ENCODE data around the gene SEMA4D.

SEMA4D gene

GRCh38 chr9:89363921-89364665 is 133.8 kb downstream of the SEMA4D start:
- no peak overlapping the region for H3K9ac ChIP-seq (ENCODE audit: low read depth, low read length, poor library complexity, severe bottlenecking)
- H4K20me1 ChIP-seq (ENCODE audit: insufficient read depth, low read length, poor library complexity, severe bottlenecking) = no peaks in the 10 kb centered on the region
- no peaks in the 10 kb centered on the region for H3K79me2 ChIP-seq (ENCODE audit: insufficient read depth, low read length)
- H3K36me3 ChIP-seq (ENCODE audit: insufficient read depth, low read length) = peaks cover 37% of the 10 kb centered on the region; the same call in 1 of the 2 replicates
- H3K4me1 ChIP-seq (ENCODE audit: insufficient read depth, low read length, poor library complexity, severe bottlenecking) = peaks cover 11% of the 10 kb centered on the region
- no peak overlapping the region for H3K4me3 ChIP-seq (ENCODE audit: low read length, poor library complexity, severe bottlenecking)
- H3K9me3 ChIP-seq (ENCODE audit: insufficient read depth, low read depth, low read length) = no peaks in the 10 kb centered on the region
- no peak overlapping the region for H3K4me2 ChIP-seq (ENCODE audit: low read depth, low read length, poor library complexity, severe bottlenecking)
- H3K27me3 ChIP-seq (ENCODE audit: insufficient read depth, low read length, poor library complexity, severe bottlenecking) = no peaks in the 10 kb centered on the region
- no peaks in the 10 kb centered on the region for H3F3A ChIP-seq (ENCODE audit: low read depth)
- no peak for TF ChIP-seq EZH2phosphoT487 (IDR thresholded peaks at IDR 0.05; ENCODE audit: borderline replicate concordance)
- TF ChIP-seq, protein P1, sequence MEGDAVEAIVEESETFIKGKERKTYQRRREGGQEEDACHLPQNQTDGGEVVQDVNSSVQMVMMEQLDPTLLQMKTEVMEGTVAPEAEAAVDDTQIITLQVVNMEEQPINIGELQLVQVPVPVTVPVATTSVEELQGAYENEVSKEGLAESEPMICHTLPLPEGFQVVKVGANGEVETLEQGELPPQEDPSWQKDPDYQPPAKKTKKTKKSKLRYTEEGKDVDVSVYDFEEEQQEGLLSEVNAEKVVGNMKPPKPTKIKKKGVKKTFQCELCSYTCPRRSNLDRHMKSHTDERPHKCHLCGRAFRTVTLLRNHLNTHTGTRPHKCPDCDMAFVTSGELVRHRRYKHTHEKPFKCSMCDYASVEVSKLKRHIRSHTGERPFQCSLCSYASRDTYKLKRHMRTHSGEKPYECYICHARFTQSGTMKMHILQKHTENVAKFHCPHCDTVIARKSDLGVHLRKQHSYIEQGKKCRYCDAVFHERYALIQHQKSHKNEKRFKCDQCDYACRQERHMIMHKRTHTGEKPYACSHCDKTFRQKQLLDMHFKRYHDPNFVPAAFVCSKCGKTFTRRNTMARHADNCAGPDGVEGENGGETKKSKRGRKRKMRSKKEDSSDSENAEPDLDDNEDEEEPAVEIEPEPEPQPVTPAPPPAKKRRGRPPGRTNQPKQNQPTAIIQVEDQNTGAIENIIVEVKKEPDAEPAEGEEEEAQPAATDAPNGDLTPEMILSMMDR (conservative IDR thresholded peaks at IDR 0.05; ENCODE audit: low read length) = no peak
- no peak overlapping the region for H2AFZ ChIP-seq (ENCODE audit: low read length)
- no peaks in the 10 kb centered on the region for H3K9me2 ChIP-seq (replicated peaks; ENCODE audit: low read depth, low read length)

GRCh38 chr9:89363311-89363670 is 134.6 kb downstream of the SEMA4D start:
- no peaks in the 10 kb centered on the region for H3K9me3 ChIP-seq (ENCODE audit: insufficient read depth, low read depth, low read length)
- H3K4me2 ChIP-seq (ENCODE audit: low read depth, low read length, poor library complexity, severe bottlenecking) = no peak overlapping the region
- H3K36me3 ChIP-seq (ENCODE audit: insufficient read depth, low read length) = peaks cover 45% of the 10 kb centered on the region; the same call in 1 of the 2 replicates
- peaks cover 11% of the 10 kb centered on the region for H3K4me1 ChIP-seq (ENCODE audit: insufficient read depth, low read length, poor library complexity, severe bottlenecking)
- H3K9ac ChIP-seq (ENCODE audit: low read depth, low read length, poor library complexity, severe bottlenecking) = no peak overlapping the region
- no peaks in the 10 kb centered on the region for H4K20me1 ChIP-seq (ENCODE audit: insufficient read depth, low read length, poor library complexity, severe bottlenecking)
- no peak overlapping the region for H2AFZ ChIP-seq (ENCODE audit: low read length)
- no peak overlapping the region for H3K4me3 ChIP-seq (ENCODE audit: low read length, poor library complexity, severe bottlenecking)
- no peak for TF ChIP-seq EZH2phosphoT487 (IDR thresholded peaks at IDR 0.05; ENCODE audit: borderline replicate concordance)
- TF ChIP-seq, protein P1 (conservative IDR thresholded peaks at IDR 0.05; ENCODE audit: low read length) = no peak
- H3K9me2 ChIP-seq (replicated peaks; ENCODE audit: low read depth, low read length) = no peaks in the 10 kb centered on the region
- no peaks in the 10 kb centered on the region for H3F3A ChIP-seq (ENCODE audit: low read depth)
- H3K79me2 ChIP-seq (ENCODE audit: insufficient read depth, low read length) = no peaks in the 10 kb centered on the region
- H3K27me3 ChIP-seq (ENCODE audit: insufficient read depth, low read length, poor library complexity, severe bottlenecking) = no peaks in the 10 kb centered on the region

DNA sequence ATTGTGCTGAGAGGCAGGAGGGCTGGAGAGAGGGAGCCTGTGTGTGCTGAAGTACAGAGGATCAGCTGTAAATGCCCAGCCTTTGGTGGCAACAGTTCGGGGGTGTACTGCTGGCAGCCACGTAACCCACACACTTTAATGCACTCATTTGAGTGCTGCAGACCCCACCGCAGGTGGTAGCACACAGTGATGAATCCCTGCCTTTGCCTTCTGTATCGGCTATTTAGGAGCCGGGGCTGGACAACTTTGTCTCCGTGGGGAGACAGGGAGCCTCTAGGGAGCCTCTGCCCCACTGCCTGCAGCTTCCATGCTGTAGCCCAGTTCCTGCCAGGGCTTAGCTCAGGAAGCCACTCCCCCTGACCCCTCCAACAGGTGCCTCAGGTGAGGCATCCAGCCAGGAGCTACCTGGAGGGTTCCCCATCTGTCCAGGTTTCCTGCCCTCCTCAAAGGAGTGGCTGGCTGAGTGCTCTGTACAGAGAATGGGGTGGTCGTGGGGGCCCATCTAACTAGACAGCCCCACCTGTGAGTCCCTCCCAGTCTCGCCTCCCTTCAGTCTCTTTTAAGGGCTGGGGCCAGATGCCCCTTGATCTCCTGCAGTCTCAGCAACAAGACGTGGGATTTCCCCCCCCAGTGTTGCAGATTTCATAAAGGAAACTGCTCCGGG is 135.1 kb downstream of the SEMA4D start:
- H3K4me3 ChIP-seq (ENCODE audit: low read length, poor library complexity, severe bottlenecking) = no peak overlapping the region

More for the DNA sequence above, 135.1 kb downstream of the SEMA4D start:
- no peaks in the 10 kb centered on the region for H3K79me2 ChIP-seq (ENCODE audit: insufficient read depth, low read length)
- no peaks in the 10 kb centered on the region for H3K9me2 ChIP-seq (replicated peaks; ENCODE audit: low read depth, low read length)
- no peaks in the 10 kb centered on the region for H3F3A ChIP-seq (ENCODE audit: low read depth)
- no peaks in the 10 kb centered on the region for H4K20me1 ChIP-seq (ENCODE audit: insufficient read depth, low read length, poor library complexity, severe bottlenecking)
- H3K4me2 ChIP-seq (ENCODE audit: low read depth, low read length, poor library complexity, severe bottlenecking) = no peak overlapping the region
- H3K36me3 ChIP-seq (ENCODE audit: insufficient read depth, low read length) = peaks cover 50% of the 10 kb centered on the region; the same call in 1 of the 2 replicates
- no peak overlapping the region for H3K9ac ChIP-seq (ENCODE audit: low read depth, low read length, poor library complexity, severe bottlenecking)
- no peaks in the 10 kb centered on the region for H3K27me3 ChIP-seq (ENCODE audit: insufficient read depth, low read length, poor library complexity, severe bottlenecking)
- H3K4me1 ChIP-seq (ENCODE audit: insufficient read depth, low read length, poor library complexity, severe bottlenecking) = peaks cover 10% of the 10 kb centered on the region
- TF ChIP-seq, protein P1 (conservative IDR thresholded peaks at IDR 0.05; ENCODE audit: low read length) = no peak
- no peak for TF ChIP-seq EZH2phosphoT487 (IDR thresholded peaks at IDR 0.05; ENCODE audit: borderline replicate concordance)
- no peak overlapping the region for H2AFZ ChIP-seq (ENCODE audit: low read length)
- no peaks in the 10 kb centered on the region for H3K9me3 ChIP-seq (ENCODE audit: insufficient read depth, low read depth, low read length)
